ENCODE data around the gene GNAI1. TPM values are rescaled to one million over a fixed set of nuclear protein-coding genes. Genes with fewer than 3 reads are reported as not detected.

GNAI1 gene
- total RNA-seq, 1 donor, result 25.8 TPM

DNA sequence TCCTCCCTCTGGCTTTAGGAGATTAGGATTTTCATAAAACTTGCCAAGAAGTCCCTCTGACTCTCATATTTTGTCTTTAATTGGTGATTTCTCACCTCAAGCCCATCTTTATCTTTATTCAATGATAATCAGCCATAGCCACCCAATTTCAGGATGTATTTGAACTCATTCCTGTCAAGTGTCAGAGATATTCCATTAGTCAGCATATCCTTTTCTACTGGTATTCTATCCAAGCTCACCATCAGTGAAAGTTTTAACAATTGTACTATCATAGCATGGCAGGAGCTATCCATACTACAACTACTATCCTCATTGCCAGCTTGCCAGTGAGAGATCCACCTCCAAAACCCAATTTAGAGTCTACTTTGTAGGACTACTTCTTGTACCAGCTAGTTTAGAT is 114.6 kb downstream of the GNAI1 start:
- no peak overlapping the region for H3K4me3 ChIP-seq (ENCODE audit: low read depth, low read length)
- no peak for DNase-seq (ENCODE audit: low read depth)
- TF ChIP-seq, protein P1, sequence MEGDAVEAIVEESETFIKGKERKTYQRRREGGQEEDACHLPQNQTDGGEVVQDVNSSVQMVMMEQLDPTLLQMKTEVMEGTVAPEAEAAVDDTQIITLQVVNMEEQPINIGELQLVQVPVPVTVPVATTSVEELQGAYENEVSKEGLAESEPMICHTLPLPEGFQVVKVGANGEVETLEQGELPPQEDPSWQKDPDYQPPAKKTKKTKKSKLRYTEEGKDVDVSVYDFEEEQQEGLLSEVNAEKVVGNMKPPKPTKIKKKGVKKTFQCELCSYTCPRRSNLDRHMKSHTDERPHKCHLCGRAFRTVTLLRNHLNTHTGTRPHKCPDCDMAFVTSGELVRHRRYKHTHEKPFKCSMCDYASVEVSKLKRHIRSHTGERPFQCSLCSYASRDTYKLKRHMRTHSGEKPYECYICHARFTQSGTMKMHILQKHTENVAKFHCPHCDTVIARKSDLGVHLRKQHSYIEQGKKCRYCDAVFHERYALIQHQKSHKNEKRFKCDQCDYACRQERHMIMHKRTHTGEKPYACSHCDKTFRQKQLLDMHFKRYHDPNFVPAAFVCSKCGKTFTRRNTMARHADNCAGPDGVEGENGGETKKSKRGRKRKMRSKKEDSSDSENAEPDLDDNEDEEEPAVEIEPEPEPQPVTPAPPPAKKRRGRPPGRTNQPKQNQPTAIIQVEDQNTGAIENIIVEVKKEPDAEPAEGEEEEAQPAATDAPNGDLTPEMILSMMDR (IDR thresholded peaks at IDR 0.05; ENCODE audit: insufficient read depth, low read length), result no peak

- H3K4me3 ChIP-seq (ENCODE audit: low read depth, low read length), result no peak overlapping the region
- no peak for DNase-seq (ENCODE audit: low read depth)
- TF ChIP-seq, protein P1 (IDR thresholded peaks at IDR 0.05; ENCODE audit: insufficient read depth, low read length), result no peak
Observed at GRCh38 chr7:80249619-80250295, 115.1 kb downstream of the GNAI1 start.

- TF ChIP-seq, protein P1 (IDR thresholded peaks at IDR 0.05; ENCODE audit: insufficient read depth, low read length), result no peak
- no peak for DNase-seq (ENCODE audit: low read depth)
- no peak overlapping the region for H3K4me3 ChIP-seq (ENCODE audit: low read depth, low read length)
Observed at GRCh38 chr7:80253237-80253636, 118.6 kb downstream of the GNAI1 start.

GRCh38 chr7:80253653-80254052 is 119.0 kb downstream of the GNAI1 start:
- no peak overlapping the region for H3K4me3 ChIP-seq (ENCODE audit: low read depth, low read length)
- TF ChIP-seq, protein P1 (IDR thresholded peaks at IDR 0.05; ENCODE audit: insufficient read depth, low read length), result no peak
- DNase-seq (ENCODE audit: low read depth), result no peak

- TF ChIP-seq, protein P1 (IDR thresholded peaks at IDR 0.05; ENCODE audit: insufficient read depth, low read length), result no peak
- H3K4me3 ChIP-seq (ENCODE audit: low read depth, low read length), result no peak overlapping the region
- DNase-seq (ENCODE audit: low read depth), result no peak
Observed at GRCh38 chr7:80255656-80256055, 121.0 kb downstream of the GNAI1 start.

DNA sequence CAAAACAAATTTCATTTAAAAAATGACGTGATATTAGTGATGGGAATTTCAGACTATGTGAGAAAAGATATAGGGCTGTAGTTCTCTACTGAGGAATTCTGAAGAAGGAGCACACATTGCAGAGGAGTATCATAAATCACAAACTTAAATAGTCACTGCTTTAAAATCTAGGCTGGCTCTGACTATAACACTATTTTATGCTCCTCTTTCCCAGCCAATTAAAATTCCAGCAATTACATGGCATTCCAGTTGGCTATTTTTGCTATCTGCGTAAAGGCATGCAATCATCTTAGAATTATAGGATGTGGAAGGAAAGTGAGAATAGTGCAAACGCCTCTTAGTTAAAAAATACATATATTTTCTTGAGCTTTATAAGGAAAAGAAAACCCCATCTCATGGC is 123.1 kb downstream of the GNAI1 start:
- DNase-seq (ENCODE audit: low read depth), result no peak

More for the DNA sequence above, 123.1 kb downstream of the GNAI1 start:
- H3K4me3 ChIP-seq (ENCODE audit: low read depth, low read length), result no peak overlapping the region
- TF ChIP-seq, protein P1 (IDR thresholded peaks at IDR 0.05; ENCODE audit: insufficient read depth, low read length), result no peak

Measured in fibroblast of the aortic adventitia (primary cell).